Measurements from ENCODE around the gene SMG1.
"Not testable (repeated sequence)": the region's sequence is repeated elsewhere in the genome, so short reads cannot be mapped to it uniquely, and the experiment has no call there.

GRCh38 chr16:18901194-18901593 lies 25.0 kb downstream of the SMG1 start:
- not testable (repeated sequence) for TF ChIP-seq CTCF (IDR thresholded peaks at IDR 0.05 in 8 of 11, conservative IDR thresholded peaks at IDR 0.05 in 3 of 11); POLR2A (IDR thresholded peaks at IDR 0.05)

Data from spleen (tissue), 7 donors.